Measurements from ENCODE around the gene RASSF8.
"Not testable (repeated sequence)": the region's sequence is repeated elsewhere in the genome, so short reads cannot be mapped to it uniquely, and the experiment has no call there.

The RASSF8 gene

GRCh38 chr12:26030371-26030770 lies 71.9 kb downstream of the RASSF8 start:
- no peak for DNase-seq

GRCh38 chr12:26031318-26031717 lies 72.8 kb downstream of the RASSF8 start:
- no peak for DNase-seq

GRCh38 chr12:26031827-26032226 lies 73.3 kb downstream of the RASSF8 start:
- no peak for DNase-seq

GRCh38 chr12:26032290-26032689 lies 73.8 kb downstream of the RASSF8 start:
- no peak for DNase-seq

- no peak for DNase-seq
Measured at GRCh38 chr12:26032719-26033241, 74.3 kb downstream of the RASSF8 start.

- DNase-seq, result no peak
Measured at GRCh38 chr12:26034371-26035142, 76.1 kb downstream of the RASSF8 start.

GRCh38 chr12:26036877-26037276 lies 78.4 kb downstream of the RASSF8 start:
- DNase-seq, result no peak

- no peak for DNase-seq
Measured at GRCh38 chr12:26037615-26038220, 79.2 kb downstream of the RASSF8 start.

GRCh38 chr12:26042645-26043044 lies 84.2 kb downstream of the RASSF8 start:
- no peak for DNase-seq

GRCh38 chr12:26043135-26044006 lies 84.9 kb downstream of the RASSF8 start:
- DNase-seq, result peak; percentile 62

GRCh38 chr12:26044007-26044394 lies 85.5 kb downstream of the RASSF8 start:
- DNase-seq, result peak; percentile 38

GRCh38 chr12:26044592-26044991 lies 86.1 kb downstream of the RASSF8 start:
- DNase-seq, result no peak

GRCh38 chr12:26046203-26046602 lies 87.7 kb downstream of the RASSF8 start:
- no peak for DNase-seq

GRCh38 chr12:26046906-26047305 lies 88.4 kb downstream of the RASSF8 start:
- DNase-seq, result no peak

- no peak for DNase-seq
Measured at GRCh38 chr12:26047401-26048226, 89.1 kb downstream of the RASSF8 start.

- DNase-seq, result no peak
Measured at GRCh38 chr12:26052652-26053051, 94.2 kb downstream of the RASSF8 start.

- DNase-seq, result no peak
Measured at GRCh38 chr12:26054383-26054782, 95.9 kb downstream of the RASSF8 start.

- no peak for DNase-seq
Measured at GRCh38 chr12:26055087-26055486, 96.6 kb downstream of the RASSF8 start.

GRCh38 chr12:26056335-26056734 lies 97.9 kb downstream of the RASSF8 start:
- DNase-seq, result no peak

- not testable (repeated sequence) for DNase-seq
Measured at GRCh38 chr12:26057271-26057670, 98.8 kb downstream of the RASSF8 start.

GRCh38 chr12:26058308-26058707 lies 99.8 kb downstream of the RASSF8 start:
- DNase-seq, result no peak

GRCh38 chr12:26058818-26059217 lies 100.3 kb downstream of the RASSF8 start:
- DNase-seq, result no peak

Measured in midbrain (tissue), 1 donor.